ENCODE measurements around the gene EPHA2. TPM values are rescaled to one million over a fixed set of nuclear protein-coding genes. Genes with fewer than 3 reads are reported as not detected.

Gene EPHA2
- polyA plus RNA-seq, 1 of the 3 experiments (the other 2 are of a cell fraction): 126 TPM

DNA sequence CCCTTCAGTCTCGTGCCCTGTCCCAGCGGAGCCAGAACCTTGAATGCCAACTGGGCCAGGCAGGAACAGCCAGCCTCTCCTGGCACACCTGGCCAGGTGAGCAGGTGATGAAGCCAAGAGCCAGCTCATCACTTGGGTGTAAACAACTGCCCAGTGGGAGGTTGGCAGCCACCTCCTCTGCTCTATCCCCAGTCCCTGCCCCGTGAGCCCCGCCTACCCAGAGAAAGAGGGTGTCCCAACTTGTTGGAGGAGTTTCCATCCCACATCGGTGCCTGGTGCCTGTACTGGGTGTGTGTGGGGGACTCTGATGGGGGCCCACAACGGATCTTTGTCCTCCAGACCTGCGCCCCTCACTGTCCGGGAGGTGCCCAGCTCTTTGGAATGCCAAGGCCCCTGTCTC lies 64.6 kb downstream of the EPHA2 start:
- H3K36me3 ChIP-seq (replicated peaks in 1 of 2; ENCODE audit: control insufficient read depth in 1 of 2, insufficient read depth in 2 of 2, low read length in 1 of 2): no peaks in the 10 kb centered on the region
- no peak for DNase-seq

More for the DNA sequence above, 64.6 kb downstream of the EPHA2 start:
- no peak overlapping the region for H3K9ac ChIP-seq
- 92% methylated on average over 7 of the region's 8 CpGs for WGBS (ENCODE audit: low lambda C conversion rate)
- no peaks in the 10 kb centered on the region for H3K9me3 ChIP-seq
- no peak overlapping the region for H3K4me3 ChIP-seq (ENCODE audit: low read depth in 2 of 2, low read length in 1 of 2)
- ChIA-PET POLR2A (no interaction called here), CTCF (interaction anchor here (0.6 to 3.5 kb wide), 3 partner anchors 9 to 13 kb away, joined by 3 to 22 read pairs (median 19); no protein-coding TSS in a partner anchor)
- H3K79me2 ChIP-seq (ENCODE audit: insufficient read depth): no peaks in the 10 kb centered on the region
- no peak overlapping the region for H3K4me2 ChIP-seq
- H3K9me2 ChIP-seq: no peaks in the 10 kb centered on the region
- no peaks in the 10 kb centered on the region for H4K20me1 ChIP-seq (ENCODE audit: insufficient read depth)
- no peaks in the 10 kb centered on the region for H3F3A ChIP-seq (replicated peaks; ENCODE audit: insufficient read depth)
- no peak overlapping the region for H3K27ac ChIP-seq (ENCODE audit: low read depth in 2 of 2, low read length in 1 of 2)
- peaks cover 0 to 3% of the 10 kb centered on the region in 2 experiments; a peak in 1 of 4 replicates for H3K4me1 ChIP-seq (ENCODE audit: control insufficient read depth in 1 of 2, insufficient read depth in 2 of 2, low read depth in 1 of 2, low read length in 1 of 2)
- TF ChIP-seq, protein P1, sequence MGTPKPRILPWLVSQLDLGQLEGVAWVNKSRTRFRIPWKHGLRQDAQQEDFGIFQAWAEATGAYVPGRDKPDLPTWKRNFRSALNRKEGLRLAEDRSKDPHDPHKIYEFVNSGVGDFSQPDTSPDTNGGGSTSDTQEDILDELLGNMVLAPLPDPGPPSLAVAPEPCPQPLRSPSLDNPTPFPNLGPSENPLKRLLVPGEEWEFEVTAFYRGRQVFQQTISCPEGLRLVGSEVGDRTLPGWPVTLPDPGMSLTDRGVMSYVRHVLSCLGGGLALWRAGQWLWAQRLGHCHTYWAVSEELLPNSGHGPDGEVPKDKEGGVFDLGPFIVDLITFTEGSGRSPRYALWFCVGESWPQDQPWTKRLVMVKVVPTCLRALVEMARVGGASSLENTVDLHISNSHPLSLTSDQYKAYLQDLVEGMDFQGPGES (IDR thresholded peaks at IDR 0.05; ENCODE audit: low read depth, low read length): no peak
- TF ChIP-seq FOXM1 (IDR thresholded peaks at IDR 0.05; ENCODE audit: low read depth): no peak
- TF ChIP-seq, protein P2, sequence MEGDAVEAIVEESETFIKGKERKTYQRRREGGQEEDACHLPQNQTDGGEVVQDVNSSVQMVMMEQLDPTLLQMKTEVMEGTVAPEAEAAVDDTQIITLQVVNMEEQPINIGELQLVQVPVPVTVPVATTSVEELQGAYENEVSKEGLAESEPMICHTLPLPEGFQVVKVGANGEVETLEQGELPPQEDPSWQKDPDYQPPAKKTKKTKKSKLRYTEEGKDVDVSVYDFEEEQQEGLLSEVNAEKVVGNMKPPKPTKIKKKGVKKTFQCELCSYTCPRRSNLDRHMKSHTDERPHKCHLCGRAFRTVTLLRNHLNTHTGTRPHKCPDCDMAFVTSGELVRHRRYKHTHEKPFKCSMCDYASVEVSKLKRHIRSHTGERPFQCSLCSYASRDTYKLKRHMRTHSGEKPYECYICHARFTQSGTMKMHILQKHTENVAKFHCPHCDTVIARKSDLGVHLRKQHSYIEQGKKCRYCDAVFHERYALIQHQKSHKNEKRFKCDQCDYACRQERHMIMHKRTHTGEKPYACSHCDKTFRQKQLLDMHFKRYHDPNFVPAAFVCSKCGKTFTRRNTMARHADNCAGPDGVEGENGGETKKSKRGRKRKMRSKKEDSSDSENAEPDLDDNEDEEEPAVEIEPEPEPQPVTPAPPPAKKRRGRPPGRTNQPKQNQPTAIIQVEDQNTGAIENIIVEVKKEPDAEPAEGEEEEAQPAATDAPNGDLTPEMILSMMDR (IDR thresholded peaks at IDR 0.05): no peak
- no peak for TF ChIP-seq MEF2A (IDR thresholded peaks at IDR 0.05; ENCODE audit: borderline replicate concordance, low read depth)
- no peak for TF ChIP-seq POLR2AphosphoS5 (IDR thresholded peaks at IDR 0.05; ENCODE audit: low read depth, low read length)
- TF ChIP-seq TAF1 (IDR thresholded peaks at IDR 0.05; ENCODE audit: borderline replicate concordance, low read depth, low read length): no peak
- TF ChIP-seq, protein P3, sequence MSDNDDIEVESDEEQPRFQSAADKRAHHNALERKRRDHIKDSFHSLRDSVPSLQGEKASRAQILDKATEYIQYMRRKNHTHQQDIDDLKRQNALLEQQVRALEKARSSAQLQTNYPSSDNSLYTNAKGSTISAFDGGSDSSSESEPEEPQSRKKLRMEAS (IDR thresholded peaks at IDR 0.05; ENCODE audit: low read depth): no peak
- TF ChIP-seq, protein P4, sequence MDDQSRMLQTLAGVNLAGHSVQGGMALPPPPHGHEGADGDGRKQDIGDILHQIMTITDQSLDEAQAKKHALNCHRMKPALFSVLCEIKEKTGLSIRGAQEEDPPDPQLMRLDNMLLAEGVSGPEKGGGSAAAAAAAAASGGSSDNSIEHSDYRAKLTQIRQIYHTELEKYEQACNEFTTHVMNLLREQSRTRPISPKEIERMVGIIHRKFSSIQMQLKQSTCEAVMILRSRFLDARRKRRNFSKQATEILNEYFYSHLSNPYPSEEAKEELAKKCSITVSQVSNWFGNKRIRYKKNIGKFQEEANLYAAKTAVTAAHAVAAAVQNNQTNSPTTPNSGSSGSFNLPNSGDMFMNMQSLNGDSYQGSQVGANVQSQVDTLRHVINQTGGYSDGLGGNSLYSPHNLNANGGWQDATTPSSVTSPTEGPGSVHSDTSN (IDR thresholded peaks at IDR 0.05): no peak
- TF ChIP-seq, protein P5, sequence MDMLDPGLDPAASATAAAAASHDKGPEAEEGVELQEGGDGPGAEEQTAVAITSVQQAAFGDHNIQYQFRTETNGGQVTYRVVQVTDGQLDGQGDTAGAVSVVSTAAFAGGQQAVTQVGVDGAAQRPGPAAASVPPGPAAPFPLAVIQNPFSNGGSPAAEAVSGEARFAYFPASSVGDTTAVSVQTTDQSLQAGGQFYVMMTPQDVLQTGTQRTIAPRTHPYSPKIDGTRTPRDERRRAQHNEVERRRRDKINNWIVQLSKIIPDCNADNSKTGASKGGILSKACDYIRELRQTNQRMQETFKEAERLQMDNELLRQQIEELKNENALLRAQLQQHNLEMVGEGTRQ (IDR thresholded peaks at IDR 0.05; ENCODE audit: borderline replicate concordance, low read depth, low read length): no peak
- no peak for TF ChIP-seq NRF1 (IDR thresholded peaks at IDR 0.05; ENCODE audit: low read depth, low read length)
- no peak for TF ChIP-seq RXRA (IDR thresholded peaks at IDR 0.05; ENCODE audit: borderline replicate concordance, low read depth)
- no peak for TF ChIP-seq GATA2 (CRISPR knock-in tag; IDR thresholded peaks at IDR 0.05)
- H3K27me3 ChIP-seq (ENCODE audit: insufficient read depth): no peaks in the 10 kb centered on the region
- H2AFZ ChIP-seq (ENCODE audit: low read depth): no peak overlapping the region
